ENCODE results near the gene PRR20G.

- TF ChIP-seq EZH2 (IDR thresholded peaks at IDR 0.05; ENCODE audit: borderline replicate concordance, low read depth, low read length, severe bottlenecking) (no peak), MAX (IDR thresholded peaks at IDR 0.05; ENCODE audit: insufficient read depth, insufficient read length) (no peak)
- TF ChIP-seq, protein P1, sequence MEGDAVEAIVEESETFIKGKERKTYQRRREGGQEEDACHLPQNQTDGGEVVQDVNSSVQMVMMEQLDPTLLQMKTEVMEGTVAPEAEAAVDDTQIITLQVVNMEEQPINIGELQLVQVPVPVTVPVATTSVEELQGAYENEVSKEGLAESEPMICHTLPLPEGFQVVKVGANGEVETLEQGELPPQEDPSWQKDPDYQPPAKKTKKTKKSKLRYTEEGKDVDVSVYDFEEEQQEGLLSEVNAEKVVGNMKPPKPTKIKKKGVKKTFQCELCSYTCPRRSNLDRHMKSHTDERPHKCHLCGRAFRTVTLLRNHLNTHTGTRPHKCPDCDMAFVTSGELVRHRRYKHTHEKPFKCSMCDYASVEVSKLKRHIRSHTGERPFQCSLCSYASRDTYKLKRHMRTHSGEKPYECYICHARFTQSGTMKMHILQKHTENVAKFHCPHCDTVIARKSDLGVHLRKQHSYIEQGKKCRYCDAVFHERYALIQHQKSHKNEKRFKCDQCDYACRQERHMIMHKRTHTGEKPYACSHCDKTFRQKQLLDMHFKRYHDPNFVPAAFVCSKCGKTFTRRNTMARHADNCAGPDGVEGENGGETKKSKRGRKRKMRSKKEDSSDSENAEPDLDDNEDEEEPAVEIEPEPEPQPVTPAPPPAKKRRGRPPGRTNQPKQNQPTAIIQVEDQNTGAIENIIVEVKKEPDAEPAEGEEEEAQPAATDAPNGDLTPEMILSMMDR (IDR thresholded peaks at IDR 0.05; ENCODE audit: extremely low read depth in 1 of 2, insufficient read depth in 1 of 2, low read depth in 1 of 2, low read length in 2 of 2): no peak
Measured at GRCh38 chr3:127296166-127296565, 8.3 kb upstream of the PRR20G start.
